Effector memory CD4-positive, alpha-beta T cell (primary cell): ENCODE measurements around the gene LRRC51.
"Not testable (repeated sequence)": the region's sequence is repeated elsewhere in the genome, so short reads cannot be mapped to it uniquely, and the experiment has no call there.

ENCODE experiments used
- DNase-seq, 3 donors: peaks; one replicate each; pipeline ENCODE4 v3.0.0-alpha.2; 2020
- H3K27ac ChIP-seq: 2 replicates; pipeline ENCODE4 v1.7.0; 2013; ENCODE audit warnings: mild to moderate bottlenecking, low read length, moderate library complexity; ENCODE audit not compliant: insufficient read depth, poor library complexity, severe bottlenecking
- H3K27me3 ChIP-seq: replicated peaks from 2 replicates; pipeline ENCODE4 v1.7.0; 2013; ENCODE audit warnings: mild to moderate bottlenecking, low read length; ENCODE audit not compliant: insufficient read depth, control insufficient read depth, poor library complexity, severe bottlenecking
- H3K36me3 ChIP-seq: 2 replicates; pipeline ENCODE4 v1.7.0; 2013; ENCODE audit warnings: mild to moderate bottlenecking, low read length, moderate library complexity; ENCODE audit not compliant: control insufficient read depth, insufficient read depth
- H3K4me1 ChIP-seq: 2 replicates; pipeline ENCODE4 v1.7.0; 2013; ENCODE audit warnings: low read length, mild to moderate bottlenecking; ENCODE audit not compliant: control insufficient read depth, insufficient read depth, poor library complexity, severe bottlenecking
- H3K4me3 ChIP-seq: 2 replicates; pipeline ENCODE4 v1.7.0; 2013; ENCODE audit warnings: low read length, low read depth, mild to moderate bottlenecking; ENCODE audit not compliant: insufficient read depth, poor library complexity, severe bottlenecking
- H3K9me3 ChIP-seq: 2 replicates; pipeline ENCODE4 v1.7.0; 2013; ENCODE audit warnings: mild to moderate bottlenecking, low read length, moderate library complexity; ENCODE audit not compliant: control insufficient read depth

The LRRC51 gene

DNA sequence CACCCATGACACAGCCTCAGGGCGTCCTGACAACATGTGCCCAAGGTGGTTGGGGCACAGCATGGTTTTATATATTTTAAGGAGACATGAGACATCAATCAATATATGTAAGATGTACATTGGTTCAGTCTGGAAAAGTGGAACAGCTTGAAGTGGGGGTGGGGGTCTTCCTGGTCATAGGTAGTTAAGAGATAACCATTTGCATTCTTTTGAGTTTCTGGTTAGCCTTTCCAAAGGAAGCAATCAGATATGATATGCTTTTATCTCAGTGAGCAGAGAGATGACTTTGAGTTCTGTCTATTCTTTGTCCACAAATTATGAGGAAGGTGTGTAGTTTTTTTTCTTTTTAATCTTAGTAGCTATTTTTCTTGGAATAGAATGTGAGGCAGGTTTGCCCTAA is 42.0 kb downstream of the LRRC51 start:
- Histone ChIP-seq H3K27ac (no peak overlapping the region), H3K27me3 (peaks cover 3% of the 10 kb centered on the region), H3K4me3 (no peak overlapping the region), H3K36me3 (no peaks in the 10 kb centered on the region), H3K9me3 (no peaks in the 10 kb centered on the region), H3K4me1 (no peaks in the 10 kb centered on the region)
- DNase-seq: no peak

DNA sequence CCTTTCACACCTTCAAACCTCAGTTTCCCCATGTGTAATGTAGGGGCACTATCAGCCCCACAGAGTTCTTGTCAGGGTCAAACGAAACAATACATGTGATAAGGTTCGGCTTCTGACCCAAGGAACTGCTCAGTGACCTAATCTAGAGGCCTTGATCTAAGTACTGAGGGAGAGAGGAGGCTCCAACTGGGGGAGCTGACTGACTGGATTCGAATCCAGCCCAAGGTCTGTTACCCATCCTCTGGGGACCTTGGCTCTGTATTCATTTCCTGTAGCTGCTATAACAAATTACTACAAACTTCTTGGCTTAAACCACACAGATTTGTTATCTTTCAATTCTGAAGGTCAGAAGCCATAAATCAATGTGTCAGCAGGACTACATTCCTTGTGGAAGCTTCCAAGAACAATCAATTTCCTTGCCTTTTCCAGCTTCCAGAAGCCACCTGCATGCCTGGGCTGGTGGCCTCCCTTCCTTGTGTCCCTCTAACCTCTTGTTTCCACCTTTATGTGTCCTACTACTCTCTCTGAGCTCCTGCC is 42.5 kb downstream of the LRRC51 start:
- no peak for DNase-seq
- Histone ChIP-seq H3K27ac (no peak overlapping the region), H3K27me3 (peaks cover 3% of the 10 kb centered on the region), H3K36me3 (no peaks in the 10 kb centered on the region), H3K4me1 (no peaks in the 10 kb centered on the region), H3K4me3 (no peak overlapping the region), H3K9me3 (no peaks in the 10 kb centered on the region)

DNA sequence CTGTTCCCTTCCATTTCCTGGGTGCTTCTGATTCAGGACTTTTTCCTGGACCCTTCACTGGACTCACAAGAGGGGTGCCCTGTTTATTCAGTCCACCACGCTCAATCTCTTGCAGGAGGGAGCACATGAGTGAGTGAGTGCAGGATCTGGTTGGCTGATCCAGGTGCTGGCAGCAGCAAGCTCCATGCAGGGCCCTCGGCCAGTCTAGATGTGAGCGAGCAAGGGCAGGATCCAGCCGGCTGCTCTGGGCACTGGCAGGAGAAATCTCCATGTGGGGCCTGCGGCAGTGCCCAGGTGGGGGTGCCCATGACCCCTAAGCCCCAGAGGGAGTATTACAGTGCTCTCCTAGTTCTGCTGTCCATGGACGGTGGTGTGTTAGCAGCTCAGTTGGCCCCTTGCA is 43.4 kb downstream of the LRRC51 start:
- no peaks in the 10 kb centered on the region for H3K36me3 ChIP-seq
- H3K9me3 ChIP-seq: no peaks in the 10 kb centered on the region
- no peak for DNase-seq
- H3K4me1 ChIP-seq: no peaks in the 10 kb centered on the region
- H3K27ac ChIP-seq: no peak overlapping the region
- no peak overlapping the region for H3K4me3 ChIP-seq
- H3K27me3 ChIP-seq: peaks cover 3% of the 10 kb centered on the region

GRCh38 chr11:72125956-72126355 is 45.3 kb downstream of the LRRC51 start:
- Histone ChIP-seq H3K4me3 (no peak overlapping the region), H3K9me3 (no peaks in the 10 kb centered on the region), H3K4me1 (no peaks in the 10 kb centered on the region), H3K36me3 (no peaks in the 10 kb centered on the region), H3K27me3 (peaks cover 3% of the 10 kb centered on the region), H3K27ac (no peak overlapping the region)
- DNase-seq: no peak

GRCh38 chr11:72127923-72128322 is 47.3 kb downstream of the LRRC51 start:
- H3K27me3 ChIP-seq: peaks cover 3% of the 10 kb centered on the region
- no peak overlapping the region for H3K27ac ChIP-seq
- no peak for DNase-seq
- no peaks in the 10 kb centered on the region for H3K9me3 ChIP-seq
- no peaks in the 10 kb centered on the region for H3K36me3 ChIP-seq
- no peak overlapping the region for H3K4me3 ChIP-seq
- H3K4me1 ChIP-seq: no peaks in the 10 kb centered on the region

- no peak for DNase-seq
- H3K4me3 ChIP-seq: no peak overlapping the region
- H3K9me3 ChIP-seq: no peaks in the 10 kb centered on the region
- no peaks in the 10 kb centered on the region for H3K4me1 ChIP-seq
- H3K36me3 ChIP-seq: no peaks in the 10 kb centered on the region
- H3K27ac ChIP-seq: no peak overlapping the region
- no peaks in the 10 kb centered on the region for H3K27me3 ChIP-seq
Measured at GRCh38 chr11:72129381-72129780, 48.7 kb downstream of the LRRC51 start.

GRCh38 chr11:72132646-72133045 is 52.0 kb downstream of the LRRC51 start:
- Histone ChIP-seq H3K4me1 (no peaks in the 10 kb centered on the region), H3K4me3 (no peak overlapping the region), H3K27me3 (no peaks in the 10 kb centered on the region), H3K9me3 (no peaks in the 10 kb centered on the region), H3K27ac (no peak overlapping the region), H3K36me3 (no peaks in the 10 kb centered on the region)
- DNase-seq: no peak

DNA sequence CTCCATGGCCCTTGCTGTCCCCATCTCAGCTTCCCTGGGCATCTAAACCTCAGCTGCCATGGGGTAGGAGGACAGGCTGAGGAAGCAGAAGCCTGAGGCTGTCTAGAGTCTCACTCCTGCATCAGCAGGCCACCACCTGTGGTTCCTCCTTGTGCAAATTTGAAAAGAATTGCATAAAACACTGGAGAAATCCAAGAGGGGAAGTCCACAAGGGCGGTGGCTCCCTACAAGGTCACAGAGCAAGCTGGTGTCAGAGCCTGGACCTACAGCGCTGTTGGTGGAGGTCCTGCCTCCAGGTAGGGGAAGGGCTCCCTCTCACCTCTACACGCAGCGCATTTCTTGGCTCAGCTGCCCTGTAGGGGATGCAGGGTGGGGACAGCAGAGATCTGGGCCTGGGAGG is 54.8 kb downstream of the LRRC51 start, which contains the start of gene FOLR3:
Gene FOLR3 (plus strand): TSS at position 253 of the 400 bp plus-strand sequence. CDS start 228 bp downstream, outside the sequence.
- H3K27ac ChIP-seq, H3K4me3 ChIP-seq, H3K9me3 ChIP-seq, H3K36me3 ChIP-seq, DNase-seq, H3K4me1 ChIP-seq, H3K27me3 ChIP-seq: not testable (repeated sequence)

GRCh38 chr11:72135891-72136683 is 55.4 kb downstream of the LRRC51 start:
- H3K4me1 ChIP-seq: no peaks in the 10 kb centered on the region
- no peak overlapping the region for H3K27ac ChIP-seq

DNA sequence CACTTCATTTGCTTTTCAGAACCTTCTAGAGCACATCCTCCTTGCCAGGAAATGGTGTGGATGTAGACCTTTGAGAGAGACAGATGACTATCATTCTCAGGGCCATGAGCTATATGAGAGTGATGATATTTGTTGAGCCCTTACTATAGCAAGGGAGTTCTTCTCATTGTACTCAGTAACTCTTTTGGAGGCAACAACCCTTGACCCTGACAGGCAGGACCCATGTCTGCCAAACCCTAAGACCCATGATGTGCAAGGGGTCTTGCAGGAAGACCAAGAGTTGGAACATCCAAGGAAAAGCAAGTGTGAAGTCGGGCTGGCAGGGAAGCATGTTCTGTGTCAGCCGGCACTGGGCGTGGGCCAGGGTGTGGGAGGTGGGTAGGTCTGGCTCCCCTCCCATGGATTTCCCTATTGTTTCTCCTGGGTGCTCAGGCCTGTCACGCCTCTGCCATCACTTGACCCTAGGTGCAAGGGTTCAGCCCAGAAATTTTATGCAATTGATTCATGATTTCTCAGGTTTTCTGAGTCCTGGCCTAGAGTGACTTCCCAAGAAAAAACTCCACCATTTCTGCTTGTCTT is 56.1 kb downstream of the LRRC51 start:
- H3K9me3 ChIP-seq: no peaks in the 10 kb centered on the region
- no peaks in the 10 kb centered on the region for H3K4me1 ChIP-seq
- no peak for DNase-seq
- no peak overlapping the region for H3K4me3 ChIP-seq
- H3K27me3 ChIP-seq: no peaks in the 10 kb centered on the region
- no peak overlapping the region for H3K27ac ChIP-seq
- H3K36me3 ChIP-seq: no peaks in the 10 kb centered on the region

More at GRCh38 chr11:72135891-72136683, 55.4 kb downstream of the LRRC51 start:
- Histone ChIP-seq H3K27me3 (no peaks in the 10 kb centered on the region), H3K4me3 (no peak overlapping the region), H3K9me3 (no peaks in the 10 kb centered on the region), H3K36me3 (no peaks in the 10 kb centered on the region)
- no peak for DNase-seq
